GM12878 (cell line): ENCODE data around the gene MCCD1. TPM values are rescaled to one million over a fixed set of nuclear protein-coding genes. Genes with fewer than 3 reads are reported as not detected.

Source experiments
- ATF3 ChIP-seq: IDR thresholded peaks from 2 replicates; pipeline ENCODE4 v1.6.1; 2011; ENCODE audit warnings: low read depth, mild to moderate bottlenecking, low read length, moderate library complexity, borderline replicate concordance; ENCODE audit errors: extremely low read depth
- CBX3 ChIP-seq: fragments of 200-600 bp; sonication (generic); IDR thresholded peaks from 2 replicates; pipeline ENCODE4 v1.6.1; 2016; ENCODE audit warnings: low read depth, borderline replicate concordance
- CEBPZ ChIP-seq: fragments of 150-350 bp; IDR thresholded peaks from 2 replicates; pipeline ENCODE4 v1.6.1; 2016; ENCODE audit warnings: low read depth, low read length
- E2F4 ChIP-seq: IDR thresholded peaks from 2 replicates; pipeline ENCODE4 v1.6.1; 2012; ENCODE audit warnings: low read depth, low read length, improper control_type of control experiment
- ESRRA ChIP-seq: IDR thresholded peaks from 2 replicates; pipeline ENCODE4 v1.6.1; 2012; ENCODE audit warnings: mild to moderate bottlenecking, low read length, improper control_type of control experiment
- EZH2 ChIP-seq: IDR thresholded peaks from 2 replicates; pipeline ENCODE4 v1.6.1; 2012; ENCODE audit warnings: low read depth, mild to moderate bottlenecking, control low read depth, inconsistent platforms, low read length, borderline replicate concordance; ENCODE audit not compliant: control insufficient read depth
- HDAC2 ChIP-seq: fragments of 200-600 bp; sonication (generic); IDR thresholded peaks from 2 replicates; pipeline ENCODE4 v1.6.1; 2017
- IKZF1 ChIP-seq: fragments of 450-650 bp; conservative IDR thresholded peaks from 2 replicates; pipeline ENCODE4 v1.6.1; 2017; ENCODE audit warnings: antibody characterized with exemption, mild to moderate bottlenecking
- IKZF2 ChIP-seq, 2 experiments: fragments of 450-650 bp; IDR thresholded peaks; 2 replicates each; pipeline ENCODE4 v1.6.1; 2017; ENCODE audit warnings: mild to moderate bottlenecking in 2 of 2, moderate library complexity in 2 of 2
- LARP7 ChIP-seq: fragments of 450-650 bp; IDR thresholded peaks from 2 replicates; pipeline ENCODE4 v1.6.1; 2017; ENCODE audit warnings: mild to moderate bottlenecking
- NR2F1 ChIP-seq: fragments of 450-650 bp; conservative IDR thresholded peaks from 2 replicates; pipeline ENCODE4 v1.6.1; 2017; ENCODE audit warnings: mild to moderate bottlenecking
- POU2F2 ChIP-seq: IDR thresholded peaks from 3 replicates; pipeline ENCODE4 v1.6.1; 2011; ENCODE audit warnings: low read depth, mild to moderate bottlenecking, low read length, borderline replicate concordance
- SKIL ChIP-seq: fragments of 450-650 bp; IDR thresholded peaks from 2 replicates; pipeline ENCODE4 v1.6.1; 2017; ENCODE audit warnings: mild to moderate bottlenecking, low read depth, inconsistent platforms; ENCODE audit not compliant: poor library complexity, severe bottlenecking
- SMAD1 ChIP-seq: fragments of 450-650 bp; IDR thresholded peaks from 2 replicates; pipeline ENCODE4 v1.6.1; 2018; ENCODE audit warnings: mild to moderate bottlenecking, low read depth; ENCODE audit not compliant: partially characterized antibody
- SMAD5 ChIP-seq: IDR thresholded peaks from 2 replicates; pipeline ENCODE4 v1.6.1; 2016; ENCODE audit warnings: antibody characterized with exemption, low read depth
- SMARCA5 ChIP-seq: fragments of 450-650 bp; IDR thresholded peaks from 2 replicates; pipeline ENCODE4 v1.6.1; 2017; ENCODE audit warnings: mild to moderate bottlenecking
- SPI1 ChIP-seq: IDR thresholded peaks from 2 replicates; pipeline ENCODE4 v1.6.1; 2011; ENCODE audit warnings: low read depth, mild to moderate bottlenecking, low read length, moderate library complexity, borderline replicate concordance; ENCODE audit not compliant: insufficient read depth
- TAF1 ChIP-seq: IDR thresholded peaks from 2 replicates; pipeline ENCODE4 v1.6.1; 2011; ENCODE audit warnings: mild to moderate bottlenecking, low read depth, low read length, borderline replicate concordance
- TARDBP ChIP-seq: IDR thresholded peaks from 2 replicates; pipeline ENCODE4 v1.6.1; 2016; ENCODE audit warnings: borderline replicate concordance
- USF1 ChIP-seq: IDR thresholded peaks from 2 replicates; pipeline ENCODE4 v1.6.1; 2011; ENCODE audit warnings: borderline replicate concordance, low read depth, mild to moderate bottlenecking, moderate library complexity, mixed read lengths, low read length; ENCODE audit not compliant: insufficient read depth; ENCODE audit errors: extremely low read length
- WRNIP1 ChIP-seq: IDR thresholded peaks from 2 replicates; pipeline ENCODE4 v1.6.1; 2011; ENCODE audit warnings: low read depth, low read length, improper control_type of control experiment, borderline replicate concordance
- ZNF622 ChIP-seq: fragments of 450-650 bp; IDR thresholded peaks from 2 replicates; pipeline ENCODE4 v1.6.1; 2017; ENCODE audit warnings: mild to moderate bottlenecking, inconsistent platforms
- polyA plus RNA-seq, 11 experiments: library from polyadenylated mRNA; depleted of rRNA in 4 of 11; unstranded in 6 of 11; stranded (reverse) in 5 of 11; fragments of >200 nt; fragmentation: Nextera tagmentation in 4 of 11; fragmentation: Illumina TruSeq in 1 of 11; extraction: Ambion mirVana in 4 of 11; extraction: Trizol in 1 of 11; gene quantifications; 1 replicate in 1 of 11; 2 replicates in 10 of 11; pipeline versions ENCODE4 v1.2.1 to v1.2.3, GENCODE V29; 2011 to 2016; ENCODE audit warnings: inconsistent platforms in 2 of 11, missing spikeins in 2 of 11, low read depth in 1 of 11
- total RNA-seq, 4 experiments: library from RNA; depleted of rRNA in 3 of 4; stranded (reverse); fragments of >200 nt in 3 of 4; fragmentation: Illumina TruSeq in 1 of 4; extraction: Trizol in 1 of 4; gene quantifications; 2 replicates each; pipeline versions ENCODE4 v1.2.1 to v1.2.3, GENCODE V29; 2013 to 2021

Gene MCCD1
- total and polyA plus RNA-seq, 10 of the 15 experiments (the other 5 are each of a cell fraction or from before 2014, with no cell fraction given): not detected

GRCh38 chr6:31541658-31542521, 13.1 kb downstream of the MCCD1 start, which contains the start of gene DDX39B (continued):
- no peak; the same call in 1 of the 2 replicates for TF ChIP-seq E2F4
- peak; percentile 93 for TF ChIP-seq SMAD5
- TF ChIP-seq TAF1: peak; percentile 100
- TF ChIP-seq SPI1: peak; percentile 24; the same call in 1 of the 2 replicates
- peak; percentile 72; the same call in 1 of the 2 replicates for TF ChIP-seq SMARCA5
- TF ChIP-seq TARDBP: no peak
- TF ChIP-seq IKZF1: peak; percentile 87
- no peak for TF ChIP-seq ZNF622
- TF ChIP-seq SMAD1: peak; percentile 81
- TF ChIP-seq CBX3: no peak
- TF ChIP-seq POU2F2: peak; percentile 80
- TF ChIP-seq USF1: no peak
- no peak; the same call in 1 of the 2 replicates for TF ChIP-seq NR2F1
- TF ChIP-seq SKIL: peak; percentile 77
- no peak for TF ChIP-seq CEBPZ
- TF ChIP-seq ESRRA: peak; percentile 98
- TF ChIP-seq IKZF2 (IDR thresholded peaks at IDR 0.05): peak; percentile 59 to 61
- TF ChIP-seq WRNIP1: no peak; the same call in 1 of the 2 replicates
- peak; percentile 27; the same call in 1 of the 2 replicates for TF ChIP-seq ATF3
- TF ChIP-seq EZH2: no peak
- TF ChIP-seq LARP7: peak; percentile 98
- TF ChIP-seq HDAC2: no peak
